Uterus (tissue), 4 donors: ENCODE data around the gene SERGEF. TPM values are rescaled to one million over a fixed set of nuclear protein-coding genes. Genes with fewer than 3 reads are reported as not detected.

Experiments
- DNase-seq, 2 donors: peaks; one replicate each; pipeline ENCODE4 v3.0.0-alpha.2; 2019 to 2020
- H3K27ac ChIP-seq, 2 donors: fragments of 200-600 bp; sonication (generic); 1 replicate in 1 of 2; 2 replicates in 1 of 2; pipeline ENCODE4 v1.5.1; 2016 to 2018
- H3K27me3 ChIP-seq, 2 donors: fragments of 200-600 bp; sonication (generic); one replicate each; pipeline ENCODE4 v1.5.1; 2018 to 2019; ENCODE audit warnings: control low read depth in 1 of 2
- H3K36me3 ChIP-seq, 2 donors: fragments of 200-600 bp; sonication (generic); one replicate each; pipeline ENCODE4 v1.5.1; 2019; ENCODE audit warnings: control low read depth in 1 of 2
- H3K4me1 ChIP-seq, 2 donors: fragments of 200-600 bp; sonication (generic); one replicate each; pipeline ENCODE4 v1.5.1; 2018 to 2019; ENCODE audit warnings: control low read depth in 1 of 2
- H3K4me3 ChIP-seq, 2 donors: fragments of 200-600 bp; sonication (generic); 1 replicate in 1 of 2; 2 replicates in 1 of 2; pipeline ENCODE4 v1.5.1; 2018 to 2019; ENCODE audit warnings: mild to moderate bottlenecking in 1 of 2
- H3K9me3 ChIP-seq, 2 donors: fragments of 200-600 bp; sonication (generic); one replicate each; pipeline ENCODE4 v1.5.1; 2019; ENCODE audit warnings: control low read depth in 1 of 2
- CTCF ChIP-seq, 4 experiments: fragments of 200-600 bp in 2 of 4; fragments of 450-650 bp in 2 of 4; sonication (generic) in 2 of 4; IDR thresholded peaks; one replicate each; pipeline ENCODE4 v1.5.1; 2016 to 2019; ENCODE audit warnings: antibody characterized with exemption in 4 of 4, mild to moderate bottlenecking in 2 of 4, moderate library complexity in 1 of 4
- POLR2A ChIP-seq, 2 donors: fragments of 450-650 bp; IDR thresholded peaks; one replicate each; pipeline ENCODE4 v1.6.1; 2016; ENCODE audit warnings: antibody characterized with exemption in 2 of 2, mild to moderate bottlenecking in 1 of 2, moderate library complexity in 1 of 2
- intact Hi-C: fragments of 100-400 bp; cut with DNase I; formaldehyde crosslinking; loops from one replicate; pipeline ENCODE4 v1.15.1; 2023; ENCODE audit warnings: low total_unique reads
- total RNA-seq, 4 donors: library from RNA; depleted of rRNA in 3 of 4; stranded (reverse); fragments of >200 nt in 3 of 4; gene quantifications; one replicate each; pipeline versions ENCODE4 v1.1.0 to v1.2.4, GENCODE V29; 2014 to 2023
- donor health status: DM: yes; HTN: yes; CAD: no.

The SERGEF gene
- total RNA-seq, 4 donors from 2014 or later = 12.6 to 64.4 (median 43.7) TPM

GRCh38 chr11:17921659-17922415 lies 91.0 kb downstream of the SERGEF start:
- intact Hi-C loops = no loop called here
- no peaks in the 10 kb centered on the region for H3K36me3 ChIP-seq
- no peak for TF ChIP-seq POLR2A (IDR thresholded peaks at IDR 0.05)
- TF ChIP-seq CTCF (IDR thresholded peaks at IDR 0.05) = no peak
- H3K27me3 ChIP-seq = no peaks in the 10 kb centered on the region
- H3K4me3 ChIP-seq = no peak overlapping the region
- no peak for DNase-seq
- H3K27ac ChIP-seq = no peak overlapping the region
- H3K4me1 ChIP-seq = no peaks in the 10 kb centered on the region
- no peaks in the 10 kb centered on the region for H3K9me3 ChIP-seq

- no peaks in the 10 kb centered on the region for H3K36me3 ChIP-seq
- H3K27ac ChIP-seq = no peak overlapping the region
- intact Hi-C loops = no loop called here
- DNase-seq = no peak
- H3K4me3 ChIP-seq = no peak overlapping the region
- no peak for TF ChIP-seq CTCF (IDR thresholded peaks at IDR 0.05)
- TF ChIP-seq POLR2A (IDR thresholded peaks at IDR 0.05) = no peak
- H3K4me1 ChIP-seq = no peaks in the 10 kb centered on the region
- H3K27me3 ChIP-seq = no peaks in the 10 kb centered on the region
- H3K9me3 ChIP-seq = no peaks in the 10 kb centered on the region
These were observed 94.7 kb downstream of the SERGEF start for GRCh38 chr11:17918049-17918605.

GRCh38 chr11:17917556-17917955 lies 95.3 kb downstream of the SERGEF start:
- H3K27me3 ChIP-seq = no peaks in the 10 kb centered on the region
- H3K4me1 ChIP-seq = no peaks in the 10 kb centered on the region
- intact Hi-C loops = no loop called here
- TF ChIP-seq POLR2A (IDR thresholded peaks at IDR 0.05) (no peak), CTCF (IDR thresholded peaks at IDR 0.05) (no peak)
- DNase-seq = no peak
- no peaks in the 10 kb centered on the region for H3K9me3 ChIP-seq
- no peaks in the 10 kb centered on the region for H3K36me3 ChIP-seq
- H3K27ac ChIP-seq = no peak overlapping the region
- H3K4me3 ChIP-seq = no peak overlapping the region

GRCh38 chr11:17915500-17916143 lies 97.2 kb downstream of the SERGEF start:
- intact Hi-C loops = no loop called here
- Histone ChIP-seq H3K9me3 (no peaks in the 10 kb centered on the region), H3K27me3 (no peaks in the 10 kb centered on the region), H3K36me3 (no peaks in the 10 kb centered on the region), H3K4me1 (no peaks in the 10 kb centered on the region), H3K4me3 (no peak overlapping the region), H3K27ac (no peak overlapping the region)
- no peak for DNase-seq
- TF ChIP-seq CTCF (IDR thresholded peaks at IDR 0.05) (no peak), POLR2A (IDR thresholded peaks at IDR 0.05) (no peak)

- TF ChIP-seq CTCF (IDR thresholded peaks at IDR 0.05) (no peak), POLR2A (IDR thresholded peaks at IDR 0.05) (no peak)
- H3K27ac ChIP-seq = no peak overlapping the region
- DNase-seq = no peak
- no peaks in the 10 kb centered on the region for H3K4me1 ChIP-seq
- H3K27me3 ChIP-seq = no peaks in the 10 kb centered on the region
- no peak overlapping the region for H3K4me3 ChIP-seq
- no peaks in the 10 kb centered on the region for H3K9me3 ChIP-seq
- no peaks in the 10 kb centered on the region for H3K36me3 ChIP-seq
- intact Hi-C loops = no loop called here
These were observed 97.9 kb downstream of the SERGEF start for GRCh38 chr11:17914957-17915356.
